Effector CD8-positive, alpha-beta T cell (primary cell): Measurements from ENCODE around the gene ECT2.
A peak's percentile ranks its signal among the peaks of the same experiment; 100 is the strongest.
"Not testable (repeated sequence)": the region's sequence is repeated elsewhere in the genome, so short reads cannot be mapped to it uniquely, and the experiment has no call there.

Source experiments
- DNase-seq: peaks from one replicate; lab custom pipeline; 2025; lab: John Stamatoyannopoulos, UW
- total RNA-seq, 4 experiments: gene quantifications; one replicate each; lab custom pipeline; 2026; lab: John Stamatoyannopoulos, UW

Gene ECT2
- 6.2 to 14.3 (median 9.3) reads per million in 4 experiments for total RNA-seq

- peak; percentile 96 for DNase-seq
These were observed at the start of gene ECT2 for GRCh38 chr3:172750368-172751174. TSS of gene ECT2 (plus strand) at chr3:172750726. CDS start at chr3:172754531, 3,805 bp downstream.

- DNase-seq, result no peak
These were observed 49.5 kb upstream of the ECT2 start for GRCh38 chr3:172700936-172701455.

GRCh38 chr3:172701751-172702150 is 48.8 kb upstream of the ECT2 start:
- DNase-seq, result no peak

- no peak for DNase-seq
These were observed 48.3 kb upstream of the ECT2 start for GRCh38 chr3:172702256-172702655.

GRCh38 chr3:172702731-172703130 is 47.8 kb upstream of the ECT2 start:
- DNase-seq, result not testable (repeated sequence)

GRCh38 chr3:172704001-172704400 is 46.5 kb upstream of the ECT2 start:
- no peak for DNase-seq

GRCh38 chr3:172705170-172705569 is 45.4 kb upstream of the ECT2 start:
- DNase-seq, result no peak

GRCh38 chr3:172707030-172707429 is 43.5 kb upstream of the ECT2 start:
- DNase-seq, result no peak

GRCh38 chr3:172707967-172708366 is 42.6 kb upstream of the ECT2 start:
- DNase-seq, result no peak

GRCh38 chr3:172708921-172709773 is 41.4 kb upstream of the ECT2 start:
- DNase-seq, result no peak

GRCh38 chr3:172709774-172710663 is 40.5 kb upstream of the ECT2 start:
- DNase-seq, result no peak

GRCh38 chr3:172710664-172711453 is 39.7 kb upstream of the ECT2 start, which contains the start of gene NCEH1:
TSS of gene NCEH1 (minus strand) at chr3:172711067. CDS start at chr3:172710984, 83 bp downstream.
- peak; percentile 53 for DNase-seq

GRCh38 chr3:172711454-172711795 is 39.1 kb upstream of the ECT2 start:
- no peak for DNase-seq

- DNase-seq, result no peak
These were observed 37.2 kb upstream of the ECT2 start for GRCh38 chr3:172713316-172713715.

GRCh38 chr3:172716476-172716875 is 34.0 kb upstream of the ECT2 start:
- no peak for DNase-seq

GRCh38 chr3:172717493-172718088 is 32.9 kb upstream of the ECT2 start:
- no peak for DNase-seq

GRCh38 chr3:172722536-172723040 is 27.9 kb upstream of the ECT2 start:
- DNase-seq, result not testable (repeated sequence)

GRCh38 chr3:172726380-172726779 is 24.1 kb upstream of the ECT2 start:
- DNase-seq, result no peak

- no peak for DNase-seq
These were observed 15.5 kb upstream of the ECT2 start for GRCh38 chr3:172735014-172735413.

- DNase-seq, result no peak
These were observed 11.1 kb upstream of the ECT2 start for GRCh38 chr3:172739462-172739861.
